ENCODE measurements around the gene FKBP2.

DNA sequence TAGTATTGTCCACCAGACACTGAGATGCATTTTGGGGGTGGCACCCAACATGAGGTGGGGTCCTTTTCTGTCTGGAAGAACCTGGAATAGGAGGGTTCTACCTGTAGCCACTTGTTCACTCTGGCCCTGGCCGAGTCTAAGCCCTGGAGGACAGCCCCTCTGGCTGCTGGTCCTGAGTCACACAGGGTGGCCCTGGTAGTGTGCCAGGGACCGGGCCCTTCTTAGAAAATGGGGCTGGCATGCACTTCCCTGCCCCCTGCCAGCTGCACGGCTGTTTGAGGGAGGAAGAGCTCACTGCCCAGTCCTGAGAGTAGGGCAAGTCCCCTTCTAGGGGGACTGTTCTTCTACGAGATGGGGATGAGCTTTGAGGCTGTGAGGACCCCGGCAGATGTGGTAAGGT is 12.6 kb downstream of the FKBP2 start:
- TF ChIP-seq CTCF (IDR thresholded peaks at IDR 0.05): no peak
- no peak for TF ChIP-seq EZH2 (IDR thresholded peaks at IDR 0.05)
